Activated naive CD8-positive, alpha-beta T cell treated with anti-CD3 and anti-CD28 coated beads, Interleukin-2, amount 10 ng/mL, durations not matched to agents 7 days and 5 days (primary cell): Measurements from ENCODE around the gene KCTD18. TPM values are rescaled to one million over a fixed set of nuclear protein-coding genes. Genes with fewer than 3 reads are reported as not detected.
A peak's percentile ranks its signal among the peaks of the same experiment; 100 is the strongest.

Source experiments
- ATAC-seq: fragments of 150-1000 bp; cut with Tn5 transposase; one replicate; pipeline ENCODE4 v1.10.0; 2021; ENCODE audit warnings: low read depth, moderate library complexity
- POLR2A ChIA-PET: fragments of 350-600 bp; sonication (Branson Sonifier 250); formaldehyde crosslinking; loops from one replicate; lab custom pipeline; 2021; ENCODE audit warnings: antibody characterized with exemption; lab: Charles Lee
- DNase-seq: peaks from one replicate; pipeline ENCODE4 v3.0.0; 2021
- H3K27ac Mint-ChIP-seq: one replicate; pipeline ENCODE4 v1.8.0; 2022; ENCODE audit warnings: mild to moderate bottlenecking, mixed read lengths
- H3K27me3 Mint-ChIP-seq: one replicate; pipeline ENCODE4 v1.8.0; 2022; ENCODE audit warnings: mild to moderate bottlenecking, moderate library complexity, mixed read lengths
- H3K36me3 Mint-ChIP-seq: one replicate; pipeline ENCODE4 v1.8.0; 2021; ENCODE audit warnings: mild to moderate bottlenecking, mixed read lengths
- H3K4me1 Mint-ChIP-seq: one replicate; pipeline ENCODE4 v1.8.0; 2021; ENCODE audit warnings: mixed read lengths
- H3K4me3 Mint-ChIP-seq: one replicate; pipeline ENCODE4 v1.8.0; 2022; ENCODE audit warnings: mild to moderate bottlenecking, moderate library complexity, mixed read lengths
- H3K9me3 Mint-ChIP-seq: one replicate; pipeline ENCODE4 v1.8.0; 2021; ENCODE audit warnings: mixed read lengths
- total RNA-seq, 2 experiments: library from RNA; stranded (reverse); gene quantifications; one replicate each; pipeline ENCODE4 v1.2.3, GENCODE V29; 2021

The KCTD18 gene
- total RNA-seq: 10 to 100 TPM; 18.1 to 21.5 TPM

DNA sequence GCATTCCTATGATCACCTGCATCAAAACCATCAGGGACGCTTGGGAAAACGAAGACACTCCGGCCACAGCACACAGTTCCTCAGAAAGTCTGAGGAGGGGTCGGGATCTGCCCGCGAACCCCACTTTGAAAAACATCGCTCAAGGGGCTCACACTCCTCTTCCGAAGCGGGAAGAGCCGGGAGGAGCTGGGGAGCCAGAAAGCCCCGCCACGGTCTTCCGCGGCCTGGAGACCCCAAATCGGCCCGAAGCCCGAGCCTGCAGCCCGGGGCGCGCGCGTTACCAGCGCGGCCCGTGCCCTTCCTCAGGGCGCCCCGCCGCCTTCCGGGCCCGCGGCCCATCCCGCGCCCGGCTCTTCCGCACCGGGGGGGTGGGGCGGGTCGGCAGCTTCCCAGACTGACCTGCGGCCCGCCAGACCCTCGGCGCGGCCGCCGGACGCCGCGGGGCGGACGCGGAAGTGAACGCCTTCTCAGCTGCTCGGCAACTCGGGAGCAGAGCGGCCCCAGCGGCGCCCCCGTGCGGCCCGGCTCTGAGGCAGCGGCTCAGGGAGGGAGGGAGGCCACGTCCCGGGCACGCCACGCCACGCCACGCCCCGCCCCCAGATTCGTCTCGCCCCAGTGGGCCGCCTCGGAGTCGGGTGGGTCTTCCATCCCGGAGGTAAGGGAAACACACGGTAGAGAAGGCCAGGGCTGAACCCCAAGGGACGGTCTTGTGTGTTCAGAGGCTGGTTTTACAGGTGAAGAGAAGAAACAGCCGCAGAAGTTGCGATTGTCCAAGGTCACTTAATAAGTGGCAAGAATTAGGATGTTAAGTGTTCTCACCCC is at the start of gene KCTD18:
Gene KCTD18 (minus strand): TSS at position 457 of the 822 bp plus-strand sequence. CDS start 3,052 bp downstream, outside the sequence.
- Mint-ChIP-seq H3K27me3 (no peaks in the 10 kb centered on the region), H3K27ac (peak within 1 kb of the TSS; percentile 81), H3K4me3 (peak within 1 kb of the TSS; percentile 92), H3K4me1 (peaks cover 12% of the 10 kb centered on the region), H3K36me3 (peaks cover 1% of the 10 kb centered on the region), H3K9me3 (no peaks in the 10 kb centered on the region)
- DNase-seq (peak; percentile 96), ATAC-seq (peak; percentile 99)
- POLR2A ChIA-PET: interaction anchor here (1.0 to 2.7 kb wide), 5 partner anchors 10 to 203 kb away, joined by 3 to 13 read pairs (median 3); partner anchors contain the start of gene SGO2

DNA sequence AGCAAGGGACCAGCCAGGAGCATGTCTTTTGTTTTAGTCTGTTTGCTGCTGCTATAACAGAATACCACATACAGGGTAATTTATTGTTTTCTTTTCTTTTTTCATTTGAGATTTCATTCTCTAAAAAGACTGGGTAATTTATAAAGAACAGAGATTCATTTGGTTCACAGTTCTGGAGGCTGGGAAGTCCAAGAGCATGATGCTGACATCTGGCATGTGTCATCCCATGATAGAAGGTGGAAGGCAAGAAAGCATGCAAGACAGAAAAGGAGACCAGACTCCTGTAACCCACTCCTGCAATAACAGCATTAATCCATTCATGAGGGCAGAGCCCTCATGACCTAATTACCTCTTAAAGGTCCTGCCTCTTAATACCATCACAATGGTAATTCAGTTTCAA is 30.9 kb upstream of the KCTD18 start:
- POLR2A ChIA-PET: no interaction called here
- Mint-ChIP-seq H3K36me3 (peaks cover 62% of the 10 kb centered on the region), H3K27ac (no peak overlapping the region), H3K27me3 (no peaks in the 10 kb centered on the region), H3K4me3 (no peak overlapping the region), H3K9me3 (peaks cover 11% of the 10 kb centered on the region), H3K4me1 (no peaks in the 10 kb centered on the region)
- DNase-seq (no peak), ATAC-seq (no peak)

DNA sequence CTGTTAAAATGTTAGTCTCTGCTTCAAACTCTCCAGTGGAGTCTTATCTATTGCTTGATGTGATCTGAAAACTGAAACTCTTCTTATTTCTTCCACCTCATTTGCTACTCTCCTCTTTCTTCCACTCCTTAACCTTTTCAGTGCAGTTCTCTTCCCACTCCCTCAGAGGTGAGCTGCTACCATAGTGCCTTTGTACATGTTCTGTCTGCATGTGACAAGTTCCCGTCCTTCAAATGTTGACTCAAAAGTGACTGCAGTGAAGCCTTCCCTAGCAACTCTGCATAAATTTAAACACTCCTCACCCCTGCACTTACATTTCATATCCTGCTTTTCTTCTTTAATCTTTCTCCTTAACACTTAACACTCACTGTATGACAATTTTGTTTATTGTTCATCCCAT is 28.3 kb upstream of the KCTD18 start:
- H3K27me3 Mint-ChIP-seq: no peaks in the 10 kb centered on the region
- peaks cover 1% of the 10 kb centered on the region for H3K4me1 Mint-ChIP-seq
- no peak overlapping the region for H3K27ac Mint-ChIP-seq
- DNase-seq: no peak
- POLR2A ChIA-PET: no interaction called here
- peaks cover 41% of the 10 kb centered on the region for H3K36me3 Mint-ChIP-seq
- H3K4me3 Mint-ChIP-seq: no peak overlapping the region
- no peak for ATAC-seq
- peaks cover 7% of the 10 kb centered on the region for H3K9me3 Mint-ChIP-seq

DNA sequence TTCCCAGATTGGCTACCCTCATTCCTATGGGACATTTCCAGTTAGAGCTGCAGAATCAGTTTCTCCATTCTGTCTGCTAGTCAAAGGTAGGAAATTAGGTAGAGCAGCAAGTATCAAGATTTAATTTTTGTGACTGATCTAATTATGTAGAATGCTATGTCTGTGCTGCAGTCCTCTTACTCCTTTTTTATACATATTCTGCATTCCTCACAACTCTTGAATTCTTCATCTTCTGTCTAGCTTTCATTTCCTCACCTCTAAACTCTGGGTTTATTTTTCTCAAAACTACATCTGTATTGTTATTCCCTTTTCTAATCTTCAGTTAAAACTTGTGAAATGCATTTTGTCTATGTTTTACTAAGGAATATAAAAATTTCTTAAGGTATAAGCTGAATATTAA is 24.7 kb upstream of the KCTD18 start:
- POLR2A ChIA-PET: no interaction called here
- Mint-ChIP-seq H3K27me3 (no peaks in the 10 kb centered on the region), H3K4me3 (no peak overlapping the region), H3K27ac (no peak overlapping the region), H3K36me3 (peaks cover 13% of the 10 kb centered on the region), H3K4me1 (peaks cover 2% of the 10 kb centered on the region), H3K9me3 (no peaks in the 10 kb centered on the region)
- no peak for DNase-seq
- ATAC-seq: no peak

DNA sequence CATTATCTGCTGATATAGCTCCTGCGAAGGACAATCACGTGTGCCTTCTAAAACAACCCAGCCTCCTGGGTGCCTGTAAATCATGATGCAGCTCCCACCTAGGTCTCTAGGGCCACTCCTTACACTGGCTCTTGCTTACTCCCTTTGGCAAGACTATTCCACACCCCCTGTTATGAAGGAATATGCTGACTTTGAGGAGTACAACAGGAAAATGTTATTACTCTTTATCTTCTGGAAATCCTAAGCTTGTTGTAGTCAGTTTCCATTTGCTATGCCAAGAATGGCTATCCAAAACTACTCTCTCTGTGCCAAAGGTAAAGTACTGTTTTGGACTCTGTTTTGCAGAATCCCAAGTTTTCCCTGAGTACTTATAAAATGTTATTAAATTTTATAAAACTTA is 23.9 kb upstream of the KCTD18 start:
- Mint-ChIP-seq H3K4me1 (peaks cover 7% of the 10 kb centered on the region), H3K27me3 (no peaks in the 10 kb centered on the region), H3K36me3 (peaks cover 14% of the 10 kb centered on the region), H3K9me3 (no peaks in the 10 kb centered on the region), H3K4me3 (no peak overlapping the region), H3K27ac (no peak overlapping the region)
- DNase-seq (no peak), ATAC-seq (no peak)
- POLR2A ChIA-PET: interaction anchor here (0.7 kb wide), 1 partner anchor 190 kb away, joined by 3 read pairs; no protein-coding TSS in a partner anchor

DNA sequence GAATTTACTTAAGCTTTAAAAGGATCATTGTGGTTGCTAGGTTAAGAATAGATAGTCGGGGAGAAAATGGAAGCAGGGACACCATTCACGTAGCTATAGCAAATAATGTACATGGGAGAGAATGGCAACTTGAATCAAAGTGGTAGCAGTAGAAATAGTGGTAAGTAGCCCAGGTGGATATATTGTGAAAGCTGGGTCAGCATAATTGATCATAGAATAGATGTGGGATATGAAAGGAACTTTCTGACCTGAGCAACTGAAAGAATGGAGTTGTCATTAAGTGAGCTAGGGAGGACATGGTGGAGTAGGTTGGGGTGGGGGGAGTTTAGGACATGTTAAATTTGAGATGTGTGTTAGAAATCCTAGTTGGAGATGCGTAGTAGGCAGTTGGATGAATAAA is 18.4 kb upstream of the KCTD18 start:
- POLR2A ChIA-PET: no interaction called here
- Mint-ChIP-seq H3K4me3 (peak overlapping the region; percentile 94), H3K27ac (no peak overlapping the region)

DNA sequence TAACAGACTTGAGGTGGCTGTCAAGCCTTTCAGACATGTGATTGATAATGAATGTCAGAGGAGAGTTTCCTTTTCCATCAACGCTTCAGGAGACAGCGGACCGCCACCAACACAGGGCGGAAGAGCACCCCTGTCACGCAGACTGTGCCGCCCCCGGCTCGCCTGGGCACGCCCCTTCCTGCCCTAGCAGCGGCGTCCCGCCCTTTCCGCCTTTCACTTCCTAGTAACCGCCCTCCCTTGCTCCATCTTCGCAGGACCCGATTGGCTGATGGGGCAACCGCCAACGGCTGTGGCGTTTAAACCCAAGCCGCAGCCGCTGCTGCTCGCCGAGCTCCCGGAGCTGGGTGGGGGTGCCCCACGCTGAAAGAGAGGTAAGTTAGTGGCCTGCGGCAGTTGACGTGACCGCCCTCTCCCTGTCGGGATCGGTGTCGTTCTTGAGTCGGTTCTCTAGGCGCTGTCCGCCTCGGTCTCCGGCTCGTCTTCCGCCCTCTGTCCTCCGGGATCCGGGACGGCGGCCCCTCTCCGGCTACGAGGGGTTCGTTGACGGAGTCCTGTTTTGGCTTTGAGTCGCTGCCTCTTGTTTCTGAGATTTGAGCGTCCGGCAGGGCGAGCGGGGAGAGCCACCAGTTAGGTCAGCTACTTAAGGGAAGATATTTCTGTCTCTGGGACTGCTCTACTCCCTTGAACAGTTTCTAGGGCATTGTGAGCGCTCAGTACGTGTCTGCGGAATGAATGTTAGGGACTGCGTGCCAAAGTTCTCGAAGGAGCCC is 16.2 kb upstream of the KCTD18 start, which contains the start of gene SGO2:
Gene SGO2 (plus strand): TSS at position 326 of the 770 bp plus-strand sequence. CDS start 6,769 bp downstream, outside the sequence.
- H3K27me3 Mint-ChIP-seq: peaks cover 8% of the 10 kb centered on the region
- ATAC-seq: peak; percentile 99
- peaks cover 17% of the 10 kb centered on the region for H3K36me3 Mint-ChIP-seq
- DNase-seq: peak; percentile 96
- peaks cover 2% of the 10 kb centered on the region for H3K9me3 Mint-ChIP-seq
- H3K4me3 Mint-ChIP-seq: peak within 1 kb of the TSS; percentile 94
- H3K27ac Mint-ChIP-seq: peak within 1 kb of the TSS; percentile 85
- H3K4me1 Mint-ChIP-seq: peaks cover 25% of the 10 kb centered on the region
- POLR2A ChIA-PET: interaction anchor here (0.6 to 2.1 kb wide), 6 partner anchors 10 to 338 kb away, joined by 3 to 13 read pairs (median 6); partner anchors contain the start of genes CLK1 and KCTD18

More for the DNA sequence above, 18.4 kb upstream of the KCTD18 start:
- no peak for ATAC-seq
- Mint-ChIP-seq H3K27me3 (peaks cover 6% of the 10 kb centered on the region), H3K36me3 (peaks cover 19% of the 10 kb centered on the region), H3K9me3 (peaks cover 2% of the 10 kb centered on the region), H3K4me1 (peaks cover 27% of the 10 kb centered on the region)
- no peak for DNase-seq

DNA sequence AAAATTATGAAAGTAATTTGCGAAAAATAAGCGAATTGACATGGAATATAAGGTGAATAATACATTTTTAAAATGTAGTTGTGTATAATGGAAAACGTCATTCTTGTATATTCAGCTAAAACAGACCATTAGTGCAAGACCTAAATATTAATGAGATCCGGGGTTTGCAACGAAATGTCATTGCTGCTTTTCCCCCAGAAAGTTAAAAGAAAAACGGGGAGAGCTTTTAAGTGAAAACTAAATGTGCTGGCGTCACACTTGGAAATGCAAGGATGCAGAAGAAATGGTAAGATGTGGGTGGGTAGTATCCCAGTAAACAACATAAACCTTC is 15.6 kb upstream of the KCTD18 start:
- ATAC-seq: no peak

DNA sequence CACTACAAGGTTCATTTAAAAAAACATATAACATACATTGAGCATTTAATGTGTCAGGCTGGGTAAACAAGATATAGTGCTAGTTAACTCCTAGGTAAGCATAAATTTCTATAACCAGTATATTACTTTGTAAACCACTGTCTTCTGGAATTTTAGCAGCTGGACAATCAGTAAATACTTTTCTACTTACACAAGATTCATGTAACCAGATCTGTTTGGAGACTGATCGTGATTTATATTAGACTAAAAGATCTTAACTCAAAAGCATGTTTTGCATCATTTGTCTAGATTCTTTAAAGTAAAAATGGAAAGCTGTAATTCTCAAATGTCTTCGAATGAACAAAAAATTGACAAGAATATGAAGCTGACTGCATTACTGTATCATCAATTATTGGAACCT is 15.2 kb upstream of the KCTD18 start:
- POLR2A ChIA-PET: interaction anchor here (1.0 to 2.1 kb wide), 4 partner anchors 9 to 339 kb away, joined by 3 to 13 read pairs (median 8); partner anchors contain the start of genes CLK1 and KCTD18
- ATAC-seq: no peak
- H3K36me3 Mint-ChIP-seq: peaks cover 17% of the 10 kb centered on the region
- no peak overlapping the region for H3K27ac Mint-ChIP-seq
- no peak overlapping the region for H3K4me3 Mint-ChIP-seq
- peaks cover 2% of the 10 kb centered on the region for H3K9me3 Mint-ChIP-seq
- peaks cover 25% of the 10 kb centered on the region for H3K4me1 Mint-ChIP-seq
- no peak for DNase-seq
- H3K27me3 Mint-ChIP-seq: peaks cover 8% of the 10 kb centered on the region

More for the DNA sequence above, 15.6 kb upstream of the KCTD18 start:
- Mint-ChIP-seq H3K4me3 (peak overlapping the region; percentile 94), H3K9me3 (peaks cover 2% of the 10 kb centered on the region), H3K36me3 (peaks cover 17% of the 10 kb centered on the region), H3K4me1 (peaks cover 25% of the 10 kb centered on the region), H3K27me3 (peaks cover 8% of the 10 kb centered on the region), H3K27ac (peak overlapping the region; percentile 85)
- POLR2A ChIA-PET: interaction anchor here (1.0 to 2.1 kb wide), 5 partner anchors 10 to 338 kb away, joined by 3 to 13 read pairs (median 7); partner anchors contain the start of genes CLK1 and KCTD18
- DNase-seq: no peak

DNA sequence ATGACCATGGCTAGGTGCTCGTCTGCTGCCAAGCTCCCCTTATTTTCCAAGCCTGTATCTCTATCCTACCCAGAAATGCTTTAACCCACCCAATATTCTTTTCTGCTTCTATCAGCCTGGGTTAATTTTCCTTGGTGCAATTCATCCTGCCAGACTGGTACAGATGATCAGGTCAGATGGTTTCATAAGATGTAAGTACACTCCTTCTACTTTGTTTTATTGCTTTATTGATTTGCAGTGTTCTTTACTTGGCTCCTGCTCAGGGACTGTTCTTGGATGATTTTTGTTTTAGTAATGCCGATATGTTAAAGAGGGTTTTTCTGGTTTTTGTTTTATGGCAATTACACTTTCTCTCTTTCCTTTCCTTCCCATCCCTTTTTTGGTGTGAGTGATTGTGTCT is 13.7 kb upstream of the KCTD18 start:
- no peak for ATAC-seq
- Mint-ChIP-seq H3K36me3 (peaks cover 10% of the 10 kb centered on the region), H3K4me3 (no peak overlapping the region), H3K9me3 (peaks cover 2% of the 10 kb centered on the region), H3K27me3 (peaks cover 8% of the 10 kb centered on the region), H3K4me1 (peaks cover 19% of the 10 kb centered on the region), H3K27ac (no peak overlapping the region)
- DNase-seq: no peak
- POLR2A ChIA-PET: interaction anchor here (0.7 to 1.0 kb wide), 2 partner anchors 366 to 540 kb away, joined by 3 read pairs; partner anchors contain the start of genes NIF3L1 and PPIL3

DNA sequence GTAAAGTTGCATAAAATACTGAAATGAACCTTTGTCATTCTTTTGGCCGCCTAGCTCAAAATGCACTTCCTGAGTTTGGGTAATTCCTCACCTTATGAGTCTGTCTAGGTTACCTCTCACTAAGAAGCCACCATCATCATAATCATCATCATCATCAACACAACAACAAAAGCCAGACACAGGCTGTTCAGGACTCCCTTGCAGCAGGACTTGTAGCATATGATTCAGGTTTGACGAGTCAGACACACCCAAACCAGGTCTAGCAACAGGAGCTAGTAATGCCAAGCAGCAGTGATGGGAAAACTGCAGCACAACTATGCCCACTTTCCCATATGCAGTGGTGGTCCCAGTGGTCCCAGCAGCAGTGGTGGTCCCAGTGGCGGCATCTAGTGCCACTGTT is 13.3 kb upstream of the KCTD18 start:
- DNase-seq: no peak
- H3K4me3 Mint-ChIP-seq: no peak overlapping the region
- peaks cover 6% of the 10 kb centered on the region for H3K36me3 Mint-ChIP-seq
- peaks cover 15% of the 10 kb centered on the region for H3K4me1 Mint-ChIP-seq
- peaks cover 8% of the 10 kb centered on the region for H3K27me3 Mint-ChIP-seq
- H3K27ac Mint-ChIP-seq: no peak overlapping the region
- POLR2A ChIA-PET: interaction anchor here (1.0 kb wide), 1 partner anchor 366 kb away, joined by 3 read pairs; the partner anchor contains the start of genes NIF3L1 and PPIL3
- no peak for ATAC-seq
- peaks cover 2% of the 10 kb centered on the region for H3K9me3 Mint-ChIP-seq

DNA sequence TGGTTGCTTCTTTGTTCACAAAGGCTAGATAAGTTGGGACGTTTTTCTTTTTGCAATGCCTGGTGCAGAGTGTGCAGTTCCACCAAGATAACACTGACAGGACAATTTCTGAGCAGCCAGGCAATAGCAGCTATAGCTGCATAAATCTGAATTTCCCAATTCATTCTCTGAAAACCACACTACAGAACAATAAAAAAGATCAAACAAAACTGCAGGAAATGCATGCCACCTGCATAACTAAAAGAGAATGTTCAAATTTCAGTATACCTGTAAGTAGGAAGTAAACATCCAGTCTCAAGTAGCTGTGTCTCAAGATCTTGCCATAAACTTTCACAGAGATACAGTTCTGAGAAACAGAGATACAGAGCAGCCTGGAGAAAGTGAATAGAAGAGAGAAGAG is 5.3 kb upstream of the KCTD18 start:
- H3K36me3 Mint-ChIP-seq: no peaks in the 10 kb centered on the region
- H3K4me3 Mint-ChIP-seq: no peak overlapping the region
- POLR2A ChIA-PET: interaction anchor here (1.2 kb wide), 1 partner anchor 11 kb away, joined by 8 read pairs; the partner anchor contains the start of gene SGO2
- no peak overlapping the region for H3K27ac Mint-ChIP-seq
- H3K4me1 Mint-ChIP-seq: peaks cover 10% of the 10 kb centered on the region
- ATAC-seq (no peak), DNase-seq (no peak)
- H3K9me3 Mint-ChIP-seq: peaks cover 3% of the 10 kb centered on the region
- peaks cover 10% of the 10 kb centered on the region for H3K27me3 Mint-ChIP-seq

DNA sequence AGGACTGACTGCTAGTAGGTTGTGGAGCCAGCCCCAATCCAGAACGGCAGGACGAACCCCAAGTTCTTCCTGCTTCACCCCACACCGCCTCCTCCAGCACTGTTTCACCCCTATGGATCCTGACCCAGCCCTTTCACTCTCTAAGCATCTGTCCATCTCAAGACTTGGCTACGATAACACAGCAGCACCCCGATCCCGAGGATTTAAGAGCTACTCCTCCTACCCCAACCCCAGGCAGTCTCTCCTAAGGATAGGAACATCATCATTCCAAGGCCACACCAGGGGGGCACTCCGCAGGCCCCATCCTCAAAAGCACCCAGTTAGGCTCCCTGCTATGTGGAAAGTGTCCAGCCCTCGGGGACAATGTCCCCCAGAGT is 645 bp downstream of the KCTD18 start:
- H3K27me3 Mint-ChIP-seq: no peaks in the 10 kb centered on the region
- no peak for DNase-seq
- peaks cover 3% of the 10 kb centered on the region for H3K36me3 Mint-ChIP-seq
- no peak for ATAC-seq
- peak overlapping the region; percentile 81 for H3K27ac Mint-ChIP-seq
- peak overlapping the region; percentile 92 for H3K4me3 Mint-ChIP-seq
- no peaks in the 10 kb centered on the region for H3K9me3 Mint-ChIP-seq
- peaks cover 10% of the 10 kb centered on the region for H3K4me1 Mint-ChIP-seq
- POLR2A ChIA-PET: interaction anchor here (1.0 to 2.7 kb wide), 5 partner anchors 11 to 204 kb away, joined by 3 to 13 read pairs (median 3); partner anchors contain the start of gene SGO2
